ENCODE measurements around the gene TBC1D22A.

TBC1D22A gene

DNA sequence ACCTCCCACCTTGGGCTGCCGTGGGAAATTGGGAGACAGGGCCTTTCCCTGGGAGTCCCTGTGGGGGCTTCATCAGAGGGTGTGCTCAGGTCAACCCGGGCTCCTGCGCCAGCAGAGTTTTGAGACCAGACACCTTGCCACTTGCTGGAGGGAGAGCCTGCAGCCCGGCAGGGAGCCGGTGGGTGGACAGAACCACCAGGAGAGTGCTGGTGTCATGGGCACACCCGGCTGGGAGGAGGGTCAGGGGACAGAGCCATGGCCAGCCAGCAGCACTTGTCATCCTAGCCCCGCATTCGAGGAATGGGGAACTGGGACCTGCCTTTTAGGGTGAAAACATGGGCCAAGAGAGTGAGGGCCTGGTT lies 209.3 kb downstream of the TBC1D22A start:
- Histone ChIP-seq H3K4me1 (ENCODE audit: low read length) (no peaks in the 10 kb centered on the region), H4K20me1 (ENCODE audit: insufficient read depth, low read length) (no peaks in the 10 kb centered on the region), H3K9ac (ENCODE audit: low read length) (no peak overlapping the region), H3K9me3 (replicated peaks; ENCODE audit: insufficient read depth, low read length) (no peaks in the 10 kb centered on the region), H3K9me2 (replicated peaks; ENCODE audit: insufficient read depth, low read length) (no peaks in the 10 kb centered on the region), H3K79me2 (ENCODE audit: low read length) (no peaks in the 10 kb centered on the region), H2AFZ (ENCODE audit: low read length) (no peak overlapping the region), H3K27me3 (replicated peaks; ENCODE audit: insufficient read depth, low read length) (no peaks in the 10 kb centered on the region), H3K4me2 (ENCODE audit: low read depth, low read length) (no peak overlapping the region), H3K36me3 (replicated peaks; ENCODE audit: insufficient read depth, low read length) (no peaks in the 10 kb centered on the region), H3K27ac (ENCODE audit: low read length) (no peak overlapping the region), H3K4me3 (ENCODE audit: low read length) (no peak overlapping the region), H3F3A (ENCODE audit: insufficient read depth, low read length) (no peaks in the 10 kb centered on the region)
- no peak for DNase-seq
- TF ChIP-seq EZH2phosphoT487 (IDR thresholded peaks at IDR 0.05; ENCODE audit: low read length), result no peak
- no peak for TF ChIP-seq EZH2 (optimal IDR thresholded peaks at IDR 0.05; ENCODE audit: low read depth, low read length)
- TF ChIP-seq CTCF (IDR thresholded peaks at IDR 0.05; ENCODE audit: low read length), result no peak

DNA sequence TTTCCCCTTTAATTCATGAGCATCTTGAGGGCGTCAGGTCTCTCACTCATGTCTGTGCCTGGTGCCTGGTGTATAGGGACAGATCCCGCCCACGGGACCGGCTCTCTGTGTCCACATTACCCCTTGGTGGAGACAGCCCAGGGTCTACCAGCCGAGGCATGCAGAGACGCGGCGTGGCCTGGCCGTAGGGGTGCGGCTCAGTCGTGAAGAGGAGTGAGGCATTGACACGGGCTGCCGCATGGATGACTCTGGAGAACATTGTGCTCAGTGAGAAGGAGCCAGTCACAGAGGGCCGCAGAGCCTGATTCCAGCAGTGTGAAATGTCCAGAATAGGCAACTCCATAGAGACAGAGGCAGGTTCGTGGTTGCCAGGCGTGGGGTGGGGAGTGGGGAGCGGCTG lies 209.8 kb downstream of the TBC1D22A start:
- no peak overlapping the region for H3K27ac ChIP-seq (ENCODE audit: low read length)
- no peaks in the 10 kb centered on the region for H3K9me3 ChIP-seq (replicated peaks; ENCODE audit: insufficient read depth, low read length)
- no peak overlapping the region for H3K4me2 ChIP-seq (ENCODE audit: low read depth, low read length)
- no peak overlapping the region for H2AFZ ChIP-seq (ENCODE audit: low read length)
- no peak overlapping the region for H3K9ac ChIP-seq (ENCODE audit: low read length)
- H3K27me3 ChIP-seq (replicated peaks; ENCODE audit: insufficient read depth, low read length), result no peaks in the 10 kb centered on the region
- no peaks in the 10 kb centered on the region for H3F3A ChIP-seq (ENCODE audit: insufficient read depth, low read length)
- no peaks in the 10 kb centered on the region for H4K20me1 ChIP-seq (ENCODE audit: insufficient read depth, low read length)
- H3K4me1 ChIP-seq (ENCODE audit: low read length), result no peaks in the 10 kb centered on the region
- no peaks in the 10 kb centered on the region for H3K79me2 ChIP-seq (ENCODE audit: low read length)
- H3K4me3 ChIP-seq (ENCODE audit: low read length), result no peak overlapping the region
- H3K36me3 ChIP-seq (replicated peaks; ENCODE audit: insufficient read depth, low read length), result no peaks in the 10 kb centered on the region
- H3K9me2 ChIP-seq (replicated peaks; ENCODE audit: insufficient read depth, low read length), result no peaks in the 10 kb centered on the region
- TF ChIP-seq CTCF (IDR thresholded peaks at IDR 0.05; ENCODE audit: low read length) (no peak), EZH2 (optimal IDR thresholded peaks at IDR 0.05; ENCODE audit: low read depth, low read length) (no peak), EZH2phosphoT487 (IDR thresholded peaks at IDR 0.05; ENCODE audit: low read length) (no peak)
- no peak for DNase-seq

DNA sequence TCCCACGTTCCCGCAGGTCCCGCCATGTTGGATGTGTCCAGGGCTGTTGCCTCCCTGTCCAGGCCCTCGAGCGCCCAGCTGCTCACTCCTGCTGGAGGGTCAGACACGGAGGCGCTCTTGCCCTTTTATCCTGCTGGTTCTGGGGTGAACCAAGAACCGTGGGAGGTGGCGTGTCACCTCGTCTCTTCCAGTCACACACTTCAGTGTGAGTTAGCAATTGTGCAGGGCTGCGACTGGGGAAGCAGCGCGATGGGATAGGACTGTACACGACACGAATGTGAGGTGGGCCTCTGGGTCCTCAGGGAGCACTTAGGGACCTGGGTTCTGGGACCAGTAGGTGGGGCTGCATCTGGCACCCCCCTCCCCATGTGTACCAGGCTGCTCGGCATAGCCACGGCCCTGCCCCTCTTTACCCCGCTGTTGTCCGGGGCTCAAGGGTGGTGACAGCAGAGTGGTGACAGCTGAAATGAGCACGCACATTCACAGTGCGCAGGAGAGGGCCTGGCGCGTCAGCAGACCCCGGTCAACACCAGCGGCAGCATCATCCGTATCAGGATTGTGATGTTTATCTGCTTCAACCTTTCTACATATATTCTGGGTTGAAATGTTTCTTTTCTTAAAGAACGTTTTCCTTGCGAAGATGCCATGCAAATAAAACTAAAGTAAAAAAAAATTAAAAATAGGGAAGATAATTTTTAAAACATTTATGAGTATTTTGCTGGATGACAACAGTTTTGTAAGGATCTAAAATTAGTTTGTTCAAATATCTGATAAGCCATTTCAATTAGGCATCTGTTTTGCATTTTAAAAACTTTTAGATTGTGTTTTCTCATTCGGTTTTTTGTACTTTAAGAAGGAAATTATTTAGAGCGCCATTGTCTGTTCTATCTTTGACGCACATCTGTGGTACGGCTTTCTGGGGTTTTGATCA lies 210.7 kb downstream of the TBC1D22A start:
- no peaks in the 10 kb centered on the region for H3K79me2 ChIP-seq (ENCODE audit: low read length)
- H3K9ac ChIP-seq (ENCODE audit: low read length), result no peak overlapping the region
- no peak overlapping the region for H3K4me2 ChIP-seq (ENCODE audit: low read depth, low read length)
- H3K27me3 ChIP-seq (replicated peaks; ENCODE audit: insufficient read depth, low read length), result no peaks in the 10 kb centered on the region
- DNase-seq, result no peak
- no peaks in the 10 kb centered on the region for H3K9me3 ChIP-seq (replicated peaks; ENCODE audit: insufficient read depth, low read length)
- no peaks in the 10 kb centered on the region for H3K9me2 ChIP-seq (replicated peaks; ENCODE audit: insufficient read depth, low read length)
- H3K4me1 ChIP-seq (ENCODE audit: low read length), result no peaks in the 10 kb centered on the region
- no peak overlapping the region for H2AFZ ChIP-seq (ENCODE audit: low read length)
- no peak for TF ChIP-seq EZH2phosphoT487 (IDR thresholded peaks at IDR 0.05; ENCODE audit: low read length)
- TF ChIP-seq EZH2 (optimal IDR thresholded peaks at IDR 0.05; ENCODE audit: low read depth, low read length), result no peak
- no peak for TF ChIP-seq CTCF (IDR thresholded peaks at IDR 0.05; ENCODE audit: low read length)
- H3F3A ChIP-seq (ENCODE audit: insufficient read depth, low read length), result no peaks in the 10 kb centered on the region
- H4K20me1 ChIP-seq (ENCODE audit: insufficient read depth, low read length), result no peaks in the 10 kb centered on the region
- no peak overlapping the region for H3K27ac ChIP-seq (ENCODE audit: low read length)
- no peaks in the 10 kb centered on the region for H3K36me3 ChIP-seq (replicated peaks; ENCODE audit: insufficient read depth, low read length)
- no peak overlapping the region for H3K4me3 ChIP-seq (ENCODE audit: low read length)
